ENCODE results near the gene ANAPC5.

GRCh38 chr12:121376754-121377697 lies 24.8 kb upstream of the ANAPC5 start:
- TF ChIP-seq, protein P1, sequence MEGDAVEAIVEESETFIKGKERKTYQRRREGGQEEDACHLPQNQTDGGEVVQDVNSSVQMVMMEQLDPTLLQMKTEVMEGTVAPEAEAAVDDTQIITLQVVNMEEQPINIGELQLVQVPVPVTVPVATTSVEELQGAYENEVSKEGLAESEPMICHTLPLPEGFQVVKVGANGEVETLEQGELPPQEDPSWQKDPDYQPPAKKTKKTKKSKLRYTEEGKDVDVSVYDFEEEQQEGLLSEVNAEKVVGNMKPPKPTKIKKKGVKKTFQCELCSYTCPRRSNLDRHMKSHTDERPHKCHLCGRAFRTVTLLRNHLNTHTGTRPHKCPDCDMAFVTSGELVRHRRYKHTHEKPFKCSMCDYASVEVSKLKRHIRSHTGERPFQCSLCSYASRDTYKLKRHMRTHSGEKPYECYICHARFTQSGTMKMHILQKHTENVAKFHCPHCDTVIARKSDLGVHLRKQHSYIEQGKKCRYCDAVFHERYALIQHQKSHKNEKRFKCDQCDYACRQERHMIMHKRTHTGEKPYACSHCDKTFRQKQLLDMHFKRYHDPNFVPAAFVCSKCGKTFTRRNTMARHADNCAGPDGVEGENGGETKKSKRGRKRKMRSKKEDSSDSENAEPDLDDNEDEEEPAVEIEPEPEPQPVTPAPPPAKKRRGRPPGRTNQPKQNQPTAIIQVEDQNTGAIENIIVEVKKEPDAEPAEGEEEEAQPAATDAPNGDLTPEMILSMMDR (conservative IDR thresholded peaks at IDR 0.05; ENCODE audit: low read depth, low read length): no peak
- TF ChIP-seq EZH2 (IDR thresholded peaks at IDR 0.05; ENCODE audit: low read length, unreplicated experiment): no peak
